K562 (cell line): ENCODE measurements around the gene NARF. TPM values are rescaled to one million over a fixed set of nuclear protein-coding genes. Genes with fewer than 3 reads are reported as not detected.

Experiments used
- CHD4 ChIP-seq: fragments of 200-600 bp; sonication (generic); IDR thresholded peaks from 3 replicates; pipeline ENCODE4 v1.6.1; 2012; ENCODE audit warnings: low read depth, mild to moderate bottlenecking, mixed read lengths, low read length, inconsistent platforms; ENCODE audit not compliant: insufficient read depth, insufficient replicate concordance, poor library complexity, severe bottlenecking
- ELF1 ChIP-seq: fragments of 200-800 bp; sonication (Bioruptor generic); IDR thresholded peaks from 2 replicates; pipeline ENCODE4 v1.6.1; 2016; ENCODE audit warnings: missing genetic modification characterization, missing compliant biosample characterization
- HLTF ChIP-seq: fragments of 450-650 bp; IDR thresholded peaks from 2 replicates; pipeline ENCODE4 v1.6.1; 2016
- KLF1 ChIP-seq: fragments of 450-650 bp; IDR thresholded peaks from 2 replicates; pipeline ENCODE4 v1.6.1; 2016; ENCODE audit warnings: missing genetic modification characterization, missing compliant biosample characterization
- KLF16 ChIP-seq: IDR thresholded peaks from 2 replicates; pipeline ENCODE4 v1.6.1; 2016; ENCODE audit warnings: antibody characterized with exemption
- NCOA4 ChIP-seq: fragments of 450-650 bp; IDR thresholded peaks from 2 replicates; pipeline ENCODE4 v1.6.1; 2018; ENCODE audit warnings: mild to moderate bottlenecking; ENCODE audit not compliant: partially characterized antibody
- NR2C1 ChIP-seq, 2 experiments: fragments of 450-650 bp; IDR thresholded peaks; 2 replicates each; pipeline ENCODE4 v1.6.1; 2017; ENCODE audit warnings: mild to moderate bottlenecking in 2 of 2, antibody characterized with exemption in 1 of 2, inconsistent platforms in 1 of 2, missing compliant biosample characterization in 1 of 2, missing genetic modification characterization in 1 of 2
- PURB ChIP-seq: sonication (generic); formaldehyde crosslinking; IDR thresholded peaks from 2 replicates; pipeline ENCODE4 v1.9.0; 2021; ENCODE audit warnings: low read depth, mild to moderate bottlenecking, missing genetic modification reagents
- RNF219 ChIP-seq: fragments of 250-450 bp; sonication (Bioruptor Pico); IDR thresholded peaks from 2 replicates; pipeline ENCODE4 v1.5.0; 2022; ENCODE audit warnings: mild to moderate bottlenecking
- SAFB2 ChIP-seq: fragments of 200-400 bp; formaldehyde crosslinking; IDR thresholded peaks from 2 replicates; pipeline ENCODE4 v1.6.1; 2018; ENCODE audit warnings: borderline replicate concordance, low read length, low read depth, moderate library complexity; ENCODE audit not compliant: severe bottlenecking
- SMARCA4 ChIP-seq: fragments of 450-650 bp; IDR thresholded peaks from 2 replicates; pipeline ENCODE4 v1.6.1; 2016
- TFAP4 ChIP-seq: sonication (generic); formaldehyde crosslinking; IDR thresholded peaks from 2 replicates; pipeline ENCODE4 v1.8.0; 2022; ENCODE audit warnings: missing genetic modification reagents, mild to moderate bottlenecking, moderate library complexity, borderline replicate concordance
- TRIM24 ChIP-seq, 2 experiments: fragments of 450-650 bp; IDR thresholded peaks; 2 replicates each; pipeline ENCODE4 v1.6.1; 2016
- TSC22D4 ChIP-seq: fragments of 450-650 bp; IDR thresholded peaks from 2 replicates; pipeline ENCODE4 v1.6.1; 2016; ENCODE audit warnings: missing genetic modification characterization, missing biosample characterization, control low read depth
- ZBTB26 ChIP-seq: fragments of 450-650 bp; formaldehyde crosslinking; IDR thresholded peaks from 2 replicates; pipeline ENCODE4 v1.4.0; 2022; ENCODE audit warnings: missing genetic modification characterization
- ZBTB8A ChIP-seq: fragments of 450-650 bp; IDR thresholded peaks from 2 replicates; pipeline ENCODE4 v1.6.1; 2018; ENCODE audit warnings: mild to moderate bottlenecking, moderate library complexity; ENCODE audit not compliant: partially characterized antibody
- ZNF121 ChIP-seq: sonication (generic); formaldehyde crosslinking; conservative IDR thresholded peaks from 2 replicates; pipeline ENCODE4 v1.8.0; 2022; ENCODE audit warnings: missing genetic modification reagents
- ZNF134 ChIP-seq: fragments of 250-450 bp; sonication (Bioruptor Pico); conservative IDR thresholded peaks from 2 replicates; pipeline ENCODE4 v1.4.0; 2020
- ZNF24 ChIP-seq: fragments of 450-650 bp; IDR thresholded peaks from 2 replicates; pipeline ENCODE4 v1.6.1; 2016
- ZNF311 ChIP-seq: fragments of 250-450 bp; sonication (Bioruptor Pico); IDR thresholded peaks from 2 replicates; pipeline ENCODE4 v1.4.0; 2020; ENCODE audit warnings: mild to moderate bottlenecking, moderate library complexity
- ZNF707 ChIP-seq: fragments of 250-450 bp; sonication (Bioruptor Pico); conservative IDR thresholded peaks from 2 replicates; pipeline ENCODE4 v1.8.0; 2022; ENCODE audit warnings: inconsistent platforms, mild to moderate bottlenecking, moderate library complexity
- ZNF780A ChIP-seq: fragments of 250-450 bp; sonication (Bioruptor Pico); IDR thresholded peaks from 2 replicates; pipeline ENCODE4 v1.5.0; 2021; ENCODE audit warnings: mild to moderate bottlenecking
- ZSCAN29 ChIP-seq: fragments of 450-650 bp; IDR thresholded peaks from 2 replicates; pipeline ENCODE4 v1.6.1; 2017
- polyA plus RNA-seq, 8 experiments: library from polyadenylated mRNA; depleted of rRNA in 4 of 8; stranded (reverse) in 5 of 8; unstranded in 3 of 8; fragments of >200 nt; fragmentation: Nextera tagmentation in 2 of 8; fragmentation: Illumina TruSeq in 1 of 8; extraction: Ambion mirVana in 2 of 8; extraction: Trizol in 1 of 8; gene quantifications; 2 replicates each; pipeline versions ENCODE4 v1.2.1 to v1.2.3, GENCODE V29; 2011 to 2014; ENCODE audit warnings: inconsistent platforms in 1 of 8, missing spikeins in 1 of 8
- total RNA-seq, 7 experiments: library from RNA; depleted of rRNA in 6 of 7; stranded (reverse); fragments of >200 nt in 6 of 7; fragmentation: Illumina TruSeq in 2 of 7; extraction: Trizol in 2 of 7; gene quantifications; 2 replicates each; pipeline versions ENCODE4 v1.2.1 to v1.2.3, GENCODE V29; 2011 to 2021; ENCODE audit warnings: low replicate concordance in 1 of 7

The NARF gene
- total and polyA plus RNA-seq, 9 of the 15 experiments (the other 6 are each of a cell fraction or from before 2014, with no cell fraction given), result 60.4 to 423 (median 132) TPM

- no peak for TF ChIP-seq SAFB2
- TF ChIP-seq ELF1 (tag), result no peak
- TF ChIP-seq ZNF311 (CRISPR knock-in tag), result no peak
- no peak for TF ChIP-seq TSC22D4 (tag)
- TF ChIP-seq ZNF121 (CRISPR knock-in tag), result no peak
- 0 out of 2 replicates have a peak, but pooled peaks have one; percentile 80 for TF ChIP-seq HLTF
- TF ChIP-seq ZNF134 (CRISPR knock-in tag), result no peak
- TF ChIP-seq NR2C1 (IDR thresholded peaks at IDR 0.05), result no peak; the same call in 1 of the 2 replicates
- TF ChIP-seq NR2C1 (tag; IDR thresholded peaks at IDR 0.05), result 0 out of 2 replicates have a peak, but pooled peaks have one; percentile 40
- 0 out of 2 replicates have a peak, but pooled peaks have one; percentile 9 for TF ChIP-seq ZNF24
- TF ChIP-seq ZNF780A (CRISPR knock-in tag), result no peak
- no peak for TF ChIP-seq RNF219 (CRISPR knock-in tag)
- peak; percentile 37; the same call in 1 of the 2 replicates for TF ChIP-seq ZSCAN29
- no peak for TF ChIP-seq PURB
- TF ChIP-seq TRIM24 (IDR thresholded peaks at IDR 0.05), result peak; percentile 73 to 87; a peak in 3 of 4 replicates
- TF ChIP-seq NCOA4, result no peak
- TF ChIP-seq SMARCA4, result peak; percentile 58; the same call in 1 of the 2 replicates
- no peak for TF ChIP-seq KLF16
- peak; percentile 32 for TF ChIP-seq TFAP4
- TF ChIP-seq ZBTB26 (CRISPR knock-in tag), result no peak
- no peak for TF ChIP-seq ZNF707 (CRISPR knock-in tag)
- TF ChIP-seq KLF1 (tag), result peak; percentile 83
- TF ChIP-seq CHD4, result peak; percentile 71
- no peak for TF ChIP-seq ZBTB8A
Observed at GRCh38 chr17:82518826-82519810, 60.6 kb downstream of the NARF start, which contains the start of gene FOXK2 (continued).
